Measurements from ENCODE around the gene PLEKHM2. TPM values are rescaled to one million over a fixed set of nuclear protein-coding genes. Genes with fewer than 3 reads are reported as not detected.
A peak's percentile ranks its signal among the peaks of the same experiment; 100 is the strongest.

Gene PLEKHM2
- total and polyA plus RNA-seq, 2 of the 4 experiments (the other 2 are of a cell fraction): 24.7 to 48.0 TPM

GRCh38 chr1:15682936-15683341 lies 1.2 kb upstream of the PLEKHM2 start:
- no peak overlapping the region for H2AK9ac ChIP-seq (replicated peaks; ENCODE audit: low read depth, low read length, poor library complexity)

More at GRCh38 chr1:15682936-15683341, 1.2 kb upstream of the PLEKHM2 start:
- peak overlapping the region; percentile 47; the same call in 1 of the 2 replicates for H3K4ac ChIP-seq (ENCODE audit: low read depth, low read length)
- H4K91ac ChIP-seq (ENCODE audit: insufficient read depth, low read depth, low read length): peak overlapping the region; percentile 22; the same call in 1 of the 2 replicates
- no peak overlapping the region for H2BK5ac ChIP-seq (ENCODE audit: low read depth, low read length, poor library complexity, severe bottlenecking)
- no TSS peak for BruUV-seq (replicated peaks)
- H3K56ac ChIP-seq (ENCODE audit: extremely low read depth, insufficient read depth, low read length): no peak overlapping the region
- ChIA-PET CTCF (no interaction called here), POLR2A (ENCODE audit: unreplicated experiment) (no interaction called here)
- ATAC-seq (ENCODE audit: low read depth) (no peak), DNase-seq (no peak)
- H3K36me3 ChIP-seq (ENCODE audit: control insufficient read depth, insufficient read depth, low read length): no peaks in the 10 kb centered on the region
- intact Hi-C loops (cut with micrococcal nuclease) (loop anchor here (5.0 kb wide), 1 partner anchor 66 kb away; the partner anchor contains the start of gene DDI2), in situ Hi-C loops (cut with MboI; ENCODE audit: low sequenced_read_pairs) (no loop called here), dilution Hi-C loops (cut with HindIII; ENCODE audit: low sequenced_read_pairs, unreplicated experiment) (no loop called here)
- H3K14ac ChIP-seq (replicated peaks; ENCODE audit: low read depth, low read length): no peak overlapping the region
- no peak overlapping the region; the same call in 1 of the 2 replicates for H3K23ac ChIP-seq (ENCODE audit: low read depth, low read length)
- WGBS, 2 experiments (ENCODE audit: extremely low coverage in 2 of 2, insufficient read length in 1 of 2): 100% methylated on average over 1 of the region's 4 CpGs
- no peak overlapping the region; the same call in 1 of the 2 replicates for H2BK120ac ChIP-seq (ENCODE audit: low read depth, low read length)
- peaks cover 17% of the 10 kb centered on the region for H3K9me1 ChIP-seq (ENCODE audit: insufficient read depth, low read length)
- no peak overlapping the region for H3K27ac ChIP-seq (ENCODE audit: insufficient read depth, low read length)
- H2AFZ ChIP-seq (replicated peaks; ENCODE audit: low read length, poor library complexity): no peak overlapping the region
- no peaks in the 10 kb centered on the region for H3K27me3 ChIP-seq (ENCODE audit: control insufficient read depth, insufficient read depth, low read length)
- H2BK20ac ChIP-seq (ENCODE audit: low read depth, low read length): no peak overlapping the region
- H3K4me2 ChIP-seq (ENCODE audit: low read depth, low read length): no peak overlapping the region
- H4K20me1 ChIP-seq (ENCODE audit: insufficient read depth, low read length): peaks cover 21% of the 10 kb centered on the region
- peaks cover 19% of the 10 kb centered on the region for H3K4me1 ChIP-seq (ENCODE audit: control insufficient read depth, insufficient read depth, low read length)
- H2BK15ac ChIP-seq (ENCODE audit: low read depth, low read length): no peak overlapping the region
- TF ChIP-seq SMC3 (IDR thresholded peaks at IDR 0.05; ENCODE audit: low read depth, low read length): no peak
- no peak for TF ChIP-seq CTCF (conservative IDR thresholded peaks at IDR 0.05; ENCODE audit: low read depth, low read length)
- TF ChIP-seq RFX5 (IDR thresholded peaks at IDR 0.05; ENCODE audit: low read depth, low read length): no peak
- peak overlapping the region in 1 of 2 experiments; percentile 40; a peak in 1 of 4 replicates for H4K8ac ChIP-seq (ENCODE audit: low read depth in 2 of 2, low read length in 2 of 2)
- no peak overlapping the region for H3K18ac ChIP-seq (ENCODE audit: low read depth, low read length)
- H3K9ac ChIP-seq (ENCODE audit: low read depth, low read length): no peak overlapping the region
- peaks cover 8 to 34% of the 10 kb centered on the region in 2 experiments; a peak in 3 of 4 replicates for H3K79me1 ChIP-seq (ENCODE audit: low read depth in 1 of 2, low read length in 2 of 2)
- H3K4me3 ChIP-seq (ENCODE audit: insufficient read depth, low read depth, low read length): no peak overlapping the region
- no peaks in the 10 kb centered on the region for H3K9me3 ChIP-seq (ENCODE audit: control insufficient read depth, insufficient read depth, low read length)
- H4K5ac ChIP-seq (ENCODE audit: low read depth, low read length): no peak overlapping the region
- peak overlapping the region; percentile 71; the same call in 1 of the 2 replicates for H2AK5ac ChIP-seq (ENCODE audit: low read depth, low read length)

Data from IMR-90 (cell line).